GM19238 (cell line): Measurements from ENCODE around the gene SPATA9.

Experiments
- DNase-seq: peaks from one replicate; pipeline ENCODE4 v3.0.0; 2011; ENCODE audit warnings: low spot score; ENCODE audit not compliant: insufficient read length

SPATA9 gene

GRCh38 chr5:95620870-95621838 is 61.6 kb downstream of the SPATA9 start:
- peak; percentile 30 for DNase-seq

GRCh38 chr5:95620030-95620869 is 62.5 kb downstream of the SPATA9 start, which contains the start of gene GPR150:
Gene GPR150 (plus strand): TSS chr5:95620087. CDS start chr5:95620276, 189 bp downstream.
- peak; percentile 62 for DNase-seq

GRCh38 chr5:95619514-95620029 is 63.2 kb downstream of the SPATA9 start:
- DNase-seq = no peak

GRCh38 chr5:95619096-95619495 is 63.7 kb downstream of the SPATA9 start:
- DNase-seq = no peak

- DNase-seq = no peak
Observed at GRCh38 chr5:95617057-95617456, 65.7 kb downstream of the SPATA9 start.

- DNase-seq = no peak
Observed at GRCh38 chr5:95615164-95615467, 67.7 kb downstream of the SPATA9 start.

- DNase-seq = no peak
Observed at GRCh38 chr5:95613514-95613913, 69.3 kb downstream of the SPATA9 start.

- no peak for DNase-seq
Observed at GRCh38 chr5:95611396-95611795, 71.4 kb downstream of the SPATA9 start.

- no peak for DNase-seq
Observed at GRCh38 chr5:95610546-95610945, 72.2 kb downstream of the SPATA9 start.

GRCh38 chr5:95609711-95610110 is 73.1 kb downstream of the SPATA9 start:
- DNase-seq = no peak
